H1 (cell line): ENCODE results near the gene B4GAT1. TPM values are rescaled to one million over a fixed set of nuclear protein-coding genes. Genes with fewer than 3 reads are reported as not detected.

Experiments
- CTCF ChIA-PET: fragments of 300-600 bp; sonication (Branson Sonifier 250); formaldehyde crosslinking; loops from one replicate; lab custom pipeline; 2021; ENCODE audit not compliant: partially characterized antibody; lab: Charles Lee
- POLR2A ChIA-PET: fragments of 300-600 bp; sonication (Branson Sonifier 250); formaldehyde crosslinking; loops from one replicate; lab custom pipeline; 2021; ENCODE audit warnings: inconsistent platforms; ENCODE audit not compliant: partially characterized antibody; lab: Charles Lee
- DNase-seq, 2 experiments: peaks; one replicate each; pipeline versions ENCODE4 v3.0.0 to v3.0.0-alpha.2; 2010 to 2022; ENCODE audit warnings: low spot score in 2 of 2, low read depth in 1 of 2, mixed read lengths in 1 of 2
- FAIRE-seq: peaks from 2 replicates; lab custom pipeline; 2011; peaks lifted over from hg19 to GRCh38; lab: Jason Lieb, UNC
- H2AFZ ChIP-seq: 2 replicates; pipeline ENCODE4 v1.8.1; 2012; ENCODE audit warnings: low read length, inconsistent platforms
- H2AK5ac ChIP-seq: 2 replicates; pipeline ENCODE4 v1.6.1; 2013; ENCODE audit warnings: low read depth, low read length
- H2BK120ac ChIP-seq: replicated peaks from 2 replicates; pipeline ENCODE3; 2013; ENCODE audit warnings: low read depth, low read length, inconsistent platforms
- H2BK12ac ChIP-seq: 2 replicates; pipeline ENCODE4 v1.6.1; 2013; ENCODE audit warnings: low read depth, low read length
- H2BK15ac ChIP-seq: 2 replicates; pipeline ENCODE4 v1.6.1; 2013; ENCODE audit warnings: low read length
- H2BK20ac ChIP-seq: 2 replicates; pipeline ENCODE4 v1.6.1; 2013; ENCODE audit warnings: low read length
- H2BK5ac ChIP-seq: 2 replicates; pipeline ENCODE4 v1.6.1; 2013; ENCODE audit warnings: low read depth, low read length
- H3K14ac ChIP-seq: 2 replicates; pipeline ENCODE4 v1.6.1; 2013; ENCODE audit warnings: inconsistent platforms; ENCODE audit not compliant: insufficient read length
- H3K18ac ChIP-seq: 2 replicates; pipeline ENCODE4 v1.6.1; 2013; ENCODE audit warnings: low read length; ENCODE audit errors: extremely low read depth
- H3K23ac ChIP-seq: 2 replicates; pipeline ENCODE4 v1.6.1; 2013; ENCODE audit warnings: inconsistent platforms; ENCODE audit not compliant: insufficient read length
- H3K23me2 ChIP-seq: 2 replicates; pipeline ENCODE4 v1.6.1; 2013; ENCODE audit warnings: low read depth, low read length
- H3K27ac ChIP-seq: 2 replicates; pipeline ENCODE4 v1.6.1; 2011; ENCODE audit warnings: low read depth, low read length, inconsistent platforms
- H3K27me3 ChIP-seq, 4 experiments: replicated peaks in 1 of 4; 1 replicate in 1 of 4; 2 replicates in 3 of 4; pipeline versions ENCODE4 v1.6.1 to v1.8.1; 2011 to 2013; ENCODE audit warnings: low read length in 3 of 4, mild to moderate bottlenecking in 3 of 4, inconsistent platforms in 2 of 4, mixed read lengths in 2 of 4, moderate library complexity in 1 of 4; ENCODE audit not compliant: control insufficient read depth in 3 of 4, insufficient read depth in 3 of 4; ENCODE audit errors: extremely low read depth in 1 of 4
- H3K36me3 ChIP-seq, 4 experiments: 2 replicates each; pipeline versions ENCODE4 v1.6.1 to v1.8.1; 2011 to 2013; ENCODE audit warnings: mild to moderate bottlenecking in 4 of 4, low read length in 3 of 4, moderate library complexity in 2 of 4, control low read depth in 1 of 4, inconsistent platforms in 1 of 4; ENCODE audit not compliant: insufficient read depth in 4 of 4, control insufficient read depth in 2 of 4
- H3K4ac ChIP-seq: replicated peaks from 2 replicates; pipeline ENCODE3; 2013; ENCODE audit warnings: low read length, low read depth, mixed read lengths, inconsistent platforms; ENCODE audit not compliant: insufficient read length
- H3K4me1 ChIP-seq, 4 experiments: replicated peaks in 1 of 4; 1 replicate in 1 of 4; 2 replicates in 3 of 4; pipeline versions ENCODE4 v1.6.1 to v1.8.1; 2011 to 2013; ENCODE audit warnings: low read length in 3 of 4, inconsistent platforms in 2 of 4, mixed read lengths in 1 of 4; ENCODE audit not compliant: insufficient read depth in 4 of 4, control insufficient read depth in 3 of 4
- H3K4me2 ChIP-seq, 2 experiments: 2 replicates each; pipeline versions ENCODE4 v1.6.1 to v1.8.1; 2011 to 2013; ENCODE audit warnings: low read depth in 2 of 2, low read length in 2 of 2, control low read depth in 1 of 2, inconsistent platforms in 1 of 2, mild to moderate bottlenecking in 1 of 2; ENCODE audit not compliant: insufficient read depth in 1 of 2
- H3K4me3 ChIP-seq, 4 experiments: fragments of 200-600, 300-600 bp in 1 of 4; sonication (generic), shearing (Covaris generic), sonication (Bioruptor Twin) in 1 of 4; 2 replicates each; pipeline versions ENCODE4 v1.5.1 to v1.8.1; 2011 to 2016; ENCODE audit warnings: low read length in 4 of 4, low read depth in 3 of 4, control low read depth in 2 of 4, inconsistent platforms in 2 of 4, mild to moderate bottlenecking in 2 of 4, mixed read lengths in 1 of 4, moderate library complexity in 1 of 4; ENCODE audit not compliant: insufficient read depth in 2 of 4; ENCODE audit errors: extremely low read depth in 1 of 4
- H3K56ac ChIP-seq: replicated peaks from 2 replicates; pipeline ENCODE3; 2013; ENCODE audit warnings: low read depth, mild to moderate bottlenecking, mixed read lengths, low read length, inconsistent platforms; ENCODE audit not compliant: insufficient read length
- H3K79me1 ChIP-seq: 2 replicates; pipeline ENCODE4 v1.6.1; 2013; ENCODE audit warnings: low read depth, low read length, control low read depth
- H3K79me2 ChIP-seq, 2 experiments: 2 replicates each; pipeline versions ENCODE4 v1.6.1 to v1.8.1; 2012 to 2013; ENCODE audit warnings: low read length in 2 of 2, mild to moderate bottlenecking in 2 of 2, inconsistent platforms in 1 of 2; ENCODE audit not compliant: insufficient read depth in 2 of 2, control insufficient read depth in 1 of 2
- H3K9ac ChIP-seq, 4 experiments: replicated peaks in 1 of 4; 1 replicate in 1 of 4; 2 replicates in 3 of 4; pipeline versions ENCODE4 v1.6.1 to v1.8.1; 2011 to 2013; ENCODE audit warnings: low read depth in 3 of 4, low read length in 3 of 4, control low read depth in 2 of 4, mild to moderate bottlenecking in 2 of 4, moderate library complexity in 2 of 4, inconsistent platforms in 1 of 4; ENCODE audit errors: extremely low read depth in 1 of 4
- H3K9me3 ChIP-seq, 2 experiments: 2 replicates each; pipeline versions ENCODE4 v1.6.1 to v1.8.1; 2012 to 2013; ENCODE audit warnings: mild to moderate bottlenecking in 2 of 2, moderate library complexity in 2 of 2, control low read depth in 1 of 2, inconsistent platforms in 1 of 2, low read depth in 1 of 2, low read length in 1 of 2, mixed read lengths in 1 of 2; ENCODE audit not compliant: insufficient read depth in 2 of 2
- H4K20me1 ChIP-seq, 2 experiments: replicated peaks in 1 of 2; 2 replicates each; pipeline versions ENCODE3 to v1.8.1; 2011 to 2013; ENCODE audit warnings: inconsistent platforms in 2 of 2, low read length in 2 of 2, mild to moderate bottlenecking in 1 of 2; ENCODE audit not compliant: insufficient read depth in 2 of 2, control insufficient read depth in 1 of 2
- H4K5ac ChIP-seq: 2 replicates; pipeline ENCODE4 v1.6.1; 2013; ENCODE audit warnings: low read length, low read depth, mixed read lengths, inconsistent platforms; ENCODE audit not compliant: insufficient read length
- H4K8ac ChIP-seq: 2 replicates; pipeline ENCODE4 v1.8.0; 2013; ENCODE audit warnings: mild to moderate bottlenecking, moderate library complexity, low read length, inconsistent platforms; ENCODE audit not compliant: insufficient read depth; ENCODE audit errors: extremely low read depth
- H4K91ac ChIP-seq: replicated peaks from 2 replicates; pipeline ENCODE3; 2013; ENCODE audit warnings: low read length, mixed read lengths, inconsistent platforms; ENCODE audit not compliant: insufficient read length
- ATF2 ChIP-seq: IDR thresholded peaks from 2 replicates; pipeline ENCODE4 v1.6.1; 2012; ENCODE audit warnings: low read length, inconsistent platforms
- BACH1 ChIP-seq: IDR thresholded peaks from 2 replicates; pipeline ENCODE4 v1.6.1; 2012; ENCODE audit warnings: low read length, improper control_type of control experiment
- NANOG ChIP-seq: IDR thresholded peaks from 2 replicates; pipeline ENCODE4 v1.6.1; 2011; ENCODE audit warnings: low read length, low read depth, mild to moderate bottlenecking, inconsistent platforms; ENCODE audit not compliant: insufficient read depth, poor library complexity, severe bottlenecking
- SAP30 ChIP-seq: fragments of 300-600 bp; sonication (generic); IDR thresholded peaks from 2 replicates; pipeline ENCODE4 v1.7.1; 2012; ENCODE audit warnings: low read length, moderate library complexity, mild to moderate bottlenecking, inconsistent platforms; ENCODE audit not compliant: insufficient read depth, insufficient replicate concordance
- SRF ChIP-seq: IDR thresholded peaks from 2 replicates; pipeline ENCODE4 v1.6.1; 2011; ENCODE audit warnings: mild to moderate bottlenecking, low read depth, low read length, moderate library complexity
- SUZ12 ChIP-seq: fragments of 200-600 bp; sonication (generic); IDR thresholded peaks from 2 replicates; pipeline ENCODE4 v1.6.1; 2012; ENCODE audit warnings: mild to moderate bottlenecking, inconsistent platforms, low read length, moderate library complexity, mixed read lengths
- WGBS, 2 experiments: shearing (Covaris generic) in 1 of 2; methylation state at CpG; one replicate each; pipeline versions ENCODE4 v1.1.6 to v1.1.7; 2013 to 2015; ENCODE audit warnings: low lambda C conversion rate in 2 of 2, mixed read lengths in 2 of 2, inconsistent platforms in 1 of 2, low coverage in 1 of 2, missing lambda C conversion rate in 1 of 2; ENCODE audit not compliant: insufficient replicate concordance in 2 of 2, insufficient coverage in 1 of 2, insufficient read length in 1 of 2; ENCODE audit errors: extremely low coverage in 1 of 2, missing lambda C conversion rate in 1 of 2; 5-methylcytosine and 5-hydroxymethylcytosine counted together
- polyA plus RNA-seq, 7 experiments: library from polyadenylated mRNA; depleted of rRNA in 3 of 7; stranded (reverse) in 5 of 7; unstranded in 2 of 7; fragments of >200 nt in 5 of 7; fragments of 200-250 nt in 2 of 7; gene quantifications; 1 replicate in 5 of 7; 2 replicates in 1 of 7; 4 replicates in 1 of 7; pipeline versions ENCODE4 v1.2.1 to v1.2.3, GENCODE V29; 2011 to 2013; ENCODE audit warnings: missing spikeins in 2 of 7, mixed read lengths in 2 of 7
- total RNA-seq: library from RNA; stranded (reverse); fragmentation: NEBNext Ultra II Directional; extraction: Animal tissue kit (Norgen Biotek cat#: 25700); gene quantifications from 2 replicates; pipeline ENCODE4 v1.2.1, GENCODE V29; 2021

The B4GAT1 gene
- total and polyA plus RNA-seq, 2 of the 8 experiments (the other 6 are each of a cell fraction or from before 2014, with no cell fraction given) = 22.2 to 27.8 TPM

GRCh38 chr11:66339686-66340483, 7.5 kb downstream of the B4GAT1 start:
- Histone ChIP-seq H3K9me3 (no peaks in the 10 kb centered on the region), H3K36me3 (peaks cover 6 to 12% (median 9%) of the 10 kb centered on the region in 4 experiments; a peak in 4 of 8 replicates), H3K9ac (no peak overlapping the region), H2BK120ac (no peak overlapping the region), H3K56ac (no peak overlapping the region), H4K8ac (no peak overlapping the region), H3K79me2 (peaks cover 0 to 14% of the 10 kb centered on the region in 2 experiments; a peak in 2 of 4 replicates), H3K4me3 (no peak overlapping the region), H3K27me3 (no peaks in the 10 kb centered on the region; a peak in 2 of 7 replicates), H3K14ac (no peak overlapping the region), H2AFZ (no peak overlapping the region), H3K27ac (no peak overlapping the region), H3K23me2 (peaks cover 6% of the 10 kb centered on the region; the same call in 1 of the 2 replicates), H2BK15ac (no peak overlapping the region), H3K4me2 (no peak overlapping the region), H4K20me1 (peaks cover 3 to 8% of the 10 kb centered on the region in 2 experiments), H2BK12ac (no peak overlapping the region), H3K79me1 (peaks cover 3% of the 10 kb centered on the region), H4K91ac (no peak overlapping the region), H3K4ac (no peak overlapping the region), H2BK20ac (no peak overlapping the region), H4K5ac (no peak overlapping the region), H2AK5ac (no peak overlapping the region), H2BK5ac (no peak overlapping the region), H3K4me1 (peaks cover 0 to 20% (median 15%) of the 10 kb centered on the region in 4 experiments; a peak in 6 of 7 replicates), H3K23ac (no peak overlapping the region), H3K18ac (no peak overlapping the region)
- TF ChIP-seq NANOG (no peak), ATF2 (no peak), BACH1 (no peak), SRF (no peak), SAP30 (no peak), SUZ12 (no peak)
- ChIA-PET POLR2A (interaction anchor here (0.8 to 28.7 kb wide), 8 partner anchors 8 to 57 kb away, joined by 3 to 487 read pairs (median 3); partner anchors contain the start of gene SLC29A2), CTCF (interaction anchor here (0.6 to 4.6 kb wide), 15 partner anchors 11 to 449 kb away, joined by 3 to 55 read pairs (median 4); partner anchors contain the start of gene CD248)
- DNase-seq (no peak), FAIRE-seq (no peak)
- 79% methylated on average over 14 of the region's 14 CpGs; no CpG with 5 or more reads in 1 of the 2 experiments for WGBS, 2 experiments
